Kidney (tissue), 14 donors: ENCODE results near the gene ADAM15. TPM values are rescaled to one million over a fixed set of nuclear protein-coding genes. Genes with fewer than 3 reads are reported as not detected.
A peak's percentile ranks its signal among the peaks of the same experiment; 100 is the strongest.

Experiments
- DNase-seq, 5 donors: peaks; one replicate each; pipeline ENCODE4 v3.0.0-alpha.2; 2013 to 2020
- FAIRE-seq: peaks from 2 replicates; lab custom pipeline; 2012; peaks lifted over from hg19 to GRCh38; lab: Jason Lieb, UNC
- H3K27ac ChIP-seq, 2 donors: one replicate each; pipeline ENCODE4 v1.7.0; 2013; ENCODE audit warnings: low read depth in 2 of 2, low read length in 2 of 2, inconsistent platforms in 1 of 2
- H3K27me3 ChIP-seq: one replicate; pipeline ENCODE4 v1.7.1; 2013; ENCODE audit warnings: low read length, inconsistent platforms; ENCODE audit not compliant: control insufficient read depth, insufficient read depth
- H3K36me3 ChIP-seq, 3 donors: one replicate each; pipeline versions ENCODE4 v1.7.0 to v1.7.1; 2013; ENCODE audit warnings: low read length in 3 of 3, control low read depth in 1 of 3, inconsistent platforms in 1 of 3; ENCODE audit not compliant: insufficient read depth in 3 of 3, control insufficient read depth in 2 of 3
- H3K4me1 ChIP-seq, 3 donors: one replicate each; pipeline versions ENCODE4 v1.7.0 to v1.7.1; 2013; ENCODE audit warnings: low read length in 3 of 3, inconsistent platforms in 1 of 3, low read depth in 1 of 3; ENCODE audit not compliant: control insufficient read depth in 2 of 3, insufficient read depth in 2 of 3
- H3K4me3 ChIP-seq, 3 donors: one replicate each; pipeline versions ENCODE4 v1.7.0 to v1.8.1; 2013; ENCODE audit warnings: low read length in 3 of 3, control low read depth in 1 of 3, inconsistent platforms in 1 of 3
- H3K9ac ChIP-seq, 3 donors: one replicate each; pipeline versions ENCODE4 v1.7.0 to v1.7.1; 2013; ENCODE audit warnings: low read length in 3 of 3, control low read depth in 1 of 3, inconsistent platforms in 1 of 3
- H3K9me3 ChIP-seq, 3 donors: one replicate each; pipeline versions ENCODE4 v1.7.0 to v1.7.1; 2013; ENCODE audit warnings: low read length in 3 of 3, control low read depth in 1 of 3, inconsistent platforms in 1 of 3; ENCODE audit not compliant: control insufficient read depth in 2 of 3, insufficient read depth in 1 of 3
- intact Hi-C: fragments of 100-400 bp; cut with DNase I; formaldehyde crosslinking; loops from one replicate; pipeline ENCODE4 v1.11.1; 2022
- polyA plus RNA-seq: library from polyadenylated mRNA; stranded (reverse); fragments of 350-450 nt; fragmentation: Illumina TruSeq; extraction: RNeasy Lipid Tissue Mini Kit (QIAGEN cat#74804); gene quantifications from one replicate; pipeline ENCODE4 v1.2.3, GENCODE V29; 2014; ENCODE audit warnings: low read depth, low replicate concordance; ENCODE audit not compliant: insufficient read depth
- total RNA-seq: library from RNA; stranded (reverse); fragmentation: NEBNext Ultra II Directional; extraction: Animal tissue kit (Norgen Biotek cat#: 25700); gene quantifications from one replicate; pipeline ENCODE4 v1.2.1, GENCODE V29; 2021
- TF ChIP-seq, protein P1 (sequence below): IDR thresholded peaks from 3 replicates; pipeline ENCODE4 v1.5.1; 2012; ENCODE audit warnings: mild to moderate bottlenecking, moderate library complexity, borderline replicate concordance; ENCODE audit not compliant: insufficient read depth; ENCODE audit errors: extremely low read depth
- donor health status: control.
- donor health status: control.
- donor health status: control.
- donor health status: control.
- donor health status: control.
- donor health status: DM: yes; HTN: yes; CAD: no.
- donor health status: Normal renal cell carcinoma (clear cell type).

The ADAM15 gene
- total and polyA plus RNA-seq, 2 donors from 2014 or later: 68.4 to 152 TPM

DNA sequence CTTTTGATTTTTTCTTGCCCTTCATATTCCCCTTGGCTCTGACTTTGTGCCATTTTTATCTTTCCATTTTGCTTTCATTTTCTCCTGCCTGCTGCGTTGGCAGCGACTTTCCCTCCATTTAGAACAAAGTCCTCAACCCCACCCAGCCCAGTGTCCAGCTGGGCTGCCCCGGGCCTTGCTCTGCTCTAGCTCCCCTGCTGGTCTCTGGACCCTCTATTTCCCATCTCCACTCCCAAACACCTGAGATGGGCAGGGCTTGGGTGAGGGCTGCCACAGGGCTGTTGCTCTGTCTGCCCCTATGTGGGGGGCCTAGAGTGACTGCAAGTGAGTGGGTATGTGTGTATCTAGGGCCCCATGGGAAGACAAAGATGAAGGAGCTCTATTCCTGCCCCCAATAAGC is 7.3 kb upstream of the ADAM15 start:
- FAIRE-seq: no peak
- Histone ChIP-seq H3K27ac (no peak overlapping the region), H3K9me3 (no peaks in the 10 kb centered on the region), H3K27me3 (no peaks in the 10 kb centered on the region), H3K9ac (no peak overlapping the region), H3K36me3 (no peaks in the 10 kb centered on the region), H3K4me3 (no peak overlapping the region), H3K4me1 (peaks cover 0 to 5% (median 0%) of the 10 kb centered on the region in 3 donors)
- TF ChIP-seq, protein P1, sequence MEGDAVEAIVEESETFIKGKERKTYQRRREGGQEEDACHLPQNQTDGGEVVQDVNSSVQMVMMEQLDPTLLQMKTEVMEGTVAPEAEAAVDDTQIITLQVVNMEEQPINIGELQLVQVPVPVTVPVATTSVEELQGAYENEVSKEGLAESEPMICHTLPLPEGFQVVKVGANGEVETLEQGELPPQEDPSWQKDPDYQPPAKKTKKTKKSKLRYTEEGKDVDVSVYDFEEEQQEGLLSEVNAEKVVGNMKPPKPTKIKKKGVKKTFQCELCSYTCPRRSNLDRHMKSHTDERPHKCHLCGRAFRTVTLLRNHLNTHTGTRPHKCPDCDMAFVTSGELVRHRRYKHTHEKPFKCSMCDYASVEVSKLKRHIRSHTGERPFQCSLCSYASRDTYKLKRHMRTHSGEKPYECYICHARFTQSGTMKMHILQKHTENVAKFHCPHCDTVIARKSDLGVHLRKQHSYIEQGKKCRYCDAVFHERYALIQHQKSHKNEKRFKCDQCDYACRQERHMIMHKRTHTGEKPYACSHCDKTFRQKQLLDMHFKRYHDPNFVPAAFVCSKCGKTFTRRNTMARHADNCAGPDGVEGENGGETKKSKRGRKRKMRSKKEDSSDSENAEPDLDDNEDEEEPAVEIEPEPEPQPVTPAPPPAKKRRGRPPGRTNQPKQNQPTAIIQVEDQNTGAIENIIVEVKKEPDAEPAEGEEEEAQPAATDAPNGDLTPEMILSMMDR: no peak
- intact Hi-C loops: no loop called here
- no peak for DNase-seq

DNA sequence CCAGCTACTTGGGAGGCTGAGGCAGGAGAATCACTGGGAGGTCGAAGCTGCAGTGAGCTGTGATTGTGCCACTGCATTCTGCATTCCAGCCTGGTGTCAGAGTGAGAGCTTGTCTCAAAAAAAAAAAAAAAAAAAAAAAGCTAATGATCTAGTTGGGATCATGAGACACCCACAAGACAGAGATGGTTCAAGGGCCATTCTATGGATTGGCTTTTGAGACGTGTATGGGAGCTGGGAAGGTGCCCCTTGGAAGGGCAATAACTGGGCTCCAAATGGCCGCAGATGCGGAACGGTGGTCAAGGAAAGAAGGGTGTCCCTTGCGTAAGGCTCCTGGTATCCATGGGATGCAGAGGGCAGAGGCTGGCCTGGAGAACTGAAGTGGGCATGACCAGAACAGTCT is 6.8 kb upstream of the ADAM15 start:
- Histone ChIP-seq H3K36me3 (no peaks in the 10 kb centered on the region), H3K4me3 (no peak overlapping the region), H3K27ac (no peak overlapping the region), H3K4me1 (peaks cover 0 to 5% (median 0%) of the 10 kb centered on the region in 3 donors), H3K27me3 (no peaks in the 10 kb centered on the region), H3K9ac (no peak overlapping the region), H3K9me3 (no peaks in the 10 kb centered on the region)
- TF ChIP-seq, protein P1: no peak
- DNase-seq (no peak), FAIRE-seq (no peak)
- intact Hi-C loops: no loop called here

DNA sequence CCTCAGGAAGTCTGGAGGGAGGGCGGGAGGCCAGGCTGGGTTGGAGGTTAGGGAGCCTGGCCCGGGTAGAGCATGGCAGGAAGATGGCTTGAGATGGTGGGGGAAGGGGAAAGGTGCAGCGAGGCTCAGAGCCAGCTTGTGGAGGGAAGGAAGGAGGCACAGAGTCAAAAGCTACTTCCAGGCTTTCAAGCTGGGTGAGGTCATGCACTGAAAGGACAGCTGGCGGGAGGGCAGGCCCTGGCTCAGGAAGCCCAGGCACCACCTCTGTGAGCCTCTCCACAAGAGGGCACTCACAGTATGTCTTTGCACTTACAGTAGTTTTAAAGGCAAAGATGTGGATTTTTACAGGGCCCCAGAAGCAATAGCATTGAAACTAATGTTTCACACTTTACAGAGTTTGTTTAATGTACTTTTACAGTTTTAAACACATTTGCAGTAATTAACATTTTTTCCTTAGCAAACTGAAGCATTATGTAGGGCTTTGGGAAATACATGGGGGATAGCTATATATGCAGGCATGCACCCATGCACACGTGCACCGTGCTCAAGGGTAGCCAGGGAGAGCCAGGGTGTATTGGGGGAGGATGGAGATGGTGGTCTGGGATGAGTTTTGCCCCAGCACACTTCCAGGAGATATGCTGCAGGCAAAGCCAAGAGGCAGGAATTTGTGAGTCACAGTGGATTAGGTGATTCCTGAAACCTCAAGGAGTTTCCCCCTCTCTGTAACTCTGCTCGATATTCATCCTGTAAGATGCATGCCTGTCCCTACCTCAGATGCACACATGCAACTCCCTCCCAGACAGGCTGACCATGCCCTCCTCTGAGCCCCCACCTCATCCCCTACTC is 6.1 kb upstream of the ADAM15 start:
- no peak overlapping the region for H3K9ac ChIP-seq
- H3K4me1 ChIP-seq: peaks cover 0 to 6% (median 4%) of the 10 kb centered on the region in 3 donors
- H3K9me3 ChIP-seq: no peaks in the 10 kb centered on the region
- no peak overlapping the region for H3K4me3 ChIP-seq
- intact Hi-C loops: no loop called here
- H3K27ac ChIP-seq: no peak overlapping the region
- TF ChIP-seq, protein P1: peak; percentile 79
- FAIRE-seq (no peak), DNase-seq (peak in 4 of 5 donors; percentile 60 to 90 (median 70))
- no peaks in the 10 kb centered on the region for H3K27me3 ChIP-seq
- H3K36me3 ChIP-seq: no peaks in the 10 kb centered on the region
